VCaP (cell line): ENCODE results near the gene ADCY2.

Source experiments
- H3K27ac ChIP-seq: fragments of 450-650 bp; 2 replicates; pipeline ENCODE4 v1.5.1; 2017
- TF ChIP-seq, protein P1 (sequence below): fragments of 450-650 bp; conservative IDR thresholded peaks from 2 replicates; pipeline ENCODE4 v1.5.1; 2017; ENCODE audit warnings: mild to moderate bottlenecking, moderate library complexity

Gene ADCY2

DNA sequence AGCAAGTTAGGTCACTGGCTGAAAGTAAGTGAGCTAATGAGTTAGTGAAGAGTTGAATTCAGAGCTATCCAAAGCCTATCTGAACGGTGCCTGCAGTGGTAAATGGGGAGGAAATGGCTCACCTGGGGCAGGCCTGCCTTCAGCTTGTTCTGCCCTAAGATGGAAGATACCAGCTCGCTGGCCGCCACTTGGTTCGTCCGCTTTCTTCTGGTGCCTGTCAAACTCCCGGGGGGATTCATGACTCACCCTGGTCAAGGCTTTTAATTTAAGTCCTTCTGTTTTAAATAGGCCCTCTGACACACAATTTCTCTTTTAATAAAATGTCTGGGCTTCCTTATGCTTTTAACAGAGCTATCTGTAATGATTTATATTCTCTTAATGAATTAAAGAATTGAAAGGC lies 376.2 kb downstream of the ADCY2 start:
- TF ChIP-seq, protein P1, sequence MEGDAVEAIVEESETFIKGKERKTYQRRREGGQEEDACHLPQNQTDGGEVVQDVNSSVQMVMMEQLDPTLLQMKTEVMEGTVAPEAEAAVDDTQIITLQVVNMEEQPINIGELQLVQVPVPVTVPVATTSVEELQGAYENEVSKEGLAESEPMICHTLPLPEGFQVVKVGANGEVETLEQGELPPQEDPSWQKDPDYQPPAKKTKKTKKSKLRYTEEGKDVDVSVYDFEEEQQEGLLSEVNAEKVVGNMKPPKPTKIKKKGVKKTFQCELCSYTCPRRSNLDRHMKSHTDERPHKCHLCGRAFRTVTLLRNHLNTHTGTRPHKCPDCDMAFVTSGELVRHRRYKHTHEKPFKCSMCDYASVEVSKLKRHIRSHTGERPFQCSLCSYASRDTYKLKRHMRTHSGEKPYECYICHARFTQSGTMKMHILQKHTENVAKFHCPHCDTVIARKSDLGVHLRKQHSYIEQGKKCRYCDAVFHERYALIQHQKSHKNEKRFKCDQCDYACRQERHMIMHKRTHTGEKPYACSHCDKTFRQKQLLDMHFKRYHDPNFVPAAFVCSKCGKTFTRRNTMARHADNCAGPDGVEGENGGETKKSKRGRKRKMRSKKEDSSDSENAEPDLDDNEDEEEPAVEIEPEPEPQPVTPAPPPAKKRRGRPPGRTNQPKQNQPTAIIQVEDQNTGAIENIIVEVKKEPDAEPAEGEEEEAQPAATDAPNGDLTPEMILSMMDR, result no peak
- H3K27ac ChIP-seq, result no peak overlapping the region

DNA sequence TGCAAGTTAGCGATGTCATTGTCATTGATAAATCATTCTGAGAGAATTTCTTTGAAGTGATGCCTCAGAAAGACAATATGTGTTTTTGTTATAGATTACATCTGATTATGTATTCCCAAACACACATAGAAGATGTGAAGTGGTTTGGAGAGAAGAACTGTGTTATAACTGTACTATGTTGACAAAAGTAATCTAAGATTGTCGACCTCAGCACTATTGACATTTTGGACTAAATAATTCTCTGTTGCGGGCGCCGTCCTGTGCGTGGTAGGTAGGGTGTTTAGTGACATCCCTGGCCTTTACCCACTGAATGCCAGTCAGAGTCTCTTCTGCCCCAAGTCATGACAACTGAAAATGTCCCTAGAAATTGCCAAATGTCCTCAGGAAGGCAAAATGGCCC lies 377.2 kb downstream of the ADCY2 start:
- no peak overlapping the region for H3K27ac ChIP-seq
- TF ChIP-seq, protein P1, result no peak

DNA sequence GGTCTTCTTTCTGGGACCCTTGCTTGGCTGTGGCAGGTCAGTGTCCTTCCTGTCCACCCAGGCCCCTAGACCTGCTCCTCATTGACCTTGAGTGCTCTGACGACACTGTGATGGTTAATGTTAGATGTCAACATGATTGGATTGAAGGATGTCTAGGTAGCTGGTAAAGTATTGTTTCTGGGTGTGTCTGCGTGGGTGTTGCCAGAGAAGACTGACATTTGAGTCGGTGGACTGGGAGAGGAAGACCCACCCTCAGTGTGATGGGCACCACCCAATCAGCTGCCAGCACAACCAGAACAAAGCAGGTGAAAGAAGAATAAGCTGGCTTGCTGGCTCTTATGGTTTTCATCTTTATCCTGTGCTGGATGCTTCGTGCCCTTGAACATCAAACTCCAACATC lies 380.5 kb downstream of the ADCY2 start:
- TF ChIP-seq, protein P1, result no peak
- no peak overlapping the region for H3K27ac ChIP-seq

DNA sequence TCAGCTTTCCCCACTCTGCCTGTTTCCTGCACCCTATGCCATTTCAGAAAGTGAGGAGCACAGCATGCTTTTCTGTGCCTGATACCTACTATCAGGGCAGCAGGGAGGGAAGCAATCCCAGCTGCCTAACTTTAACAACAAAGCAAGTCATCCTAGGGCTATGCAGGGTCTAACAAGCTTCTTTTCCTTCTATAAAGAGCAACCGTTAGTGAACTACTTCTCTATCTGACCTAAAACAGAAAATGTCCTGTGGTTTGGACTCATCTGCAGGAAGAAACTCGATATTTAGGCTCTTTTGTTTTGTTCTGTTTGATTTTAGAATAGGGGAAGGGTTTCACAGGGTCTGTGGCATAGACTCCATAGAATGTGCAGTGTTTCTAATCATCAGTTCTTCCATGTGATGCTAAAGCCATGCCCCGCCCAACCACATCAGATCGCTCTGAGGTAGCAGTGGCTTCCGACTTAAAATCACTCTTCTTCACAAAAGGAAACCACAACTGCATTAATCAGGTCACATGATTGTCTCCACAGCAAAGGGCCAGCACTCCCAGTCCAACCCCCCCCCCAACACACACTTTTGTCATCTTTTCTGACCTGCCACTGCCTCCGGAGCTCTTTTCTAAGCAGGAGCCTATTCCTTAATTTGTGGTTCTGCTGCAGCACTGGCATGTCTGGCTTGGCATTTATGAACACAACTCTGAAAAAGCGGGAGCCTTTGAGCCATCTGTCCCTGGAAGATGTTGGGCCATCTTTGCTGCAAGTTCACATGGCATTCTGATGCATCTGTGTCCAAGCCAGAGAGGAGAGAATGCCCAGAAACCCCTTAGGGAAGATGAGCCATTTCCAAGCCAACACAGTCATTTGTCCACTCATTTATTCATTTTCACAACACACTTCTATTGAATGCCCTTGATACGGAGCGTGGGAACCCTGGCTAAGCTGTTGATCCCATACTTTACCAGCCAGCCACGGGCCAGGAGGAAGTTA lies 383.4 kb downstream of the ADCY2 start:
- no peak overlapping the region for H3K27ac ChIP-seq
- TF ChIP-seq, protein P1, result no peak

DNA sequence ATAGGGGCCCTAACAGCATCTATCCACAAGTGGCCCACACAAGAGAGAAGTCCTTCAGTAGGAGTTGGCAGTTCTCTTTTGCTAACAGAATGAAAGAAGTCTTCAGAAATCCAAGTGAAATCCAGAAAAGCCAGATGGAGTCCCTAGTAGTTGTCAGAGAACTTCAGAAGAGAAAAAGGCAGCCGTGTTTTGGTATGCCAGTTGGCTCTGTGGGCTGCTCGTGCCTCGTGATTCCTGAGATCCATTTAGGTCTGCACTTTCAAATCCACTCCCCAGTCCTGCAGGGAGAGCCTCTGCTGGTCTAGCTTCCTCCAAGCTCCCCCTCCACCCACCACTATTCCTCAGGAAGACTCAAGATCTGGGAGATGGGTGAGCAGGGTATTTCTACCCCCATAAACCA lies 386.0 kb downstream of the ADCY2 start:
- H3K27ac ChIP-seq, result no peak overlapping the region
- TF ChIP-seq, protein P1, result no peak

DNA sequence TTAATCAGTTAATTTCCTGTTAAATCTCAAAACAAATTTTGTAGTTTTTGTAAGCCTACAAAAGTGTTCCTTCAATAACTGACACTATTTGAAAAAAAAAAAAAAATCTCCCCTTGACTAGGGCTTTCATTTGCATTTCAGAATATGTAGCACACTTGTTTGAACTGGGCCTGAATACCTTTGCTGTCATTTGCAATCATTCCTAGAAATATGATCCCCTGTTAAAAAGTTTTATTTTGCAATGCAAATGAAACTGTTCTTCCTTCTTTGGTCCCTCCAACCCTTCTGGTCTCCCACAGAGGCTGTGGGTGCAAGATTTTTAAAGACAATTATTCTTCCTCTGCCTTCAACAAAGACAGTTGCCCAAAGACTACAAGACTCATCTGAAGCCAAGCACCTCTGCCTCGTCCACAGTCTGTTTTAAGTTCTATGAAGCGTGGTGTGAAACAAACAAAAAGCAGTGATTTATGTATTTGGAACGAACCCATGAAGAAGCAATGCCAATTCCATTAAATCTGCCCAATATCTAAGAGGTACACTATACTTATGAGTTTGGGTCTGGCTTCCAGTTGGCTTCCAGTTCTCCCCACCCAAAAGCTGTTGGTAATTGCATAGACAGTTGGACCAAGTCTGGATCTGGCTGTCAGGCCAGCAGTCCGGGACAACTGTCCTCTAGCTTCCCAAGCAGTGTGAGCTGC lies 388.9 kb downstream of the ADCY2 start:
- TF ChIP-seq, protein P1, result no peak
- H3K27ac ChIP-seq, result no peak overlapping the region

DNA sequence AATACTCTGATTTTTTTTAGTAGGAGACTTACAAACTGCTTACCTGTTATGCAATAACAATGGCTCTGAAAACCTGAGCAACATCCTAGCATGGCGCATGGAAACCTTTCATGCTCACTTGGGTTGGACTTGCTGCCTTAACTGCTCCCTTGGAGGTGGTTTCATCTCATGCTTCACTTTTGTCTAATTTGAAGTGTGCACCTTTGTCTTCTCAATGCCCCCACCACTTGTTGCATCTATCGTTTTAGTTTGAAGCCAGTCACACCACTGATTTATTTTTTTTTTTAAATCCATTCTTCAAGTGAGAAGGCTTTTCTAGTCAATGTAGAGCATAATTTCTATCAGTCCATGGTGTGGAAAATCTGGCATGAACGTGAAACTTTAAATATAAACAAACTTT lies 391.8 kb downstream of the ADCY2 start:
- TF ChIP-seq, protein P1, result no peak
- H3K27ac ChIP-seq, result no peak overlapping the region
